ENCODE measurements around the gene TFG. TPM values are rescaled to one million over a fixed set of nuclear protein-coding genes. Genes with fewer than 3 reads are reported as not detected.

Gene TFG
- total and polyA plus RNA-seq, 2 experiments from 2014 or later = 87.6 to 88.5 TPM

DNA sequence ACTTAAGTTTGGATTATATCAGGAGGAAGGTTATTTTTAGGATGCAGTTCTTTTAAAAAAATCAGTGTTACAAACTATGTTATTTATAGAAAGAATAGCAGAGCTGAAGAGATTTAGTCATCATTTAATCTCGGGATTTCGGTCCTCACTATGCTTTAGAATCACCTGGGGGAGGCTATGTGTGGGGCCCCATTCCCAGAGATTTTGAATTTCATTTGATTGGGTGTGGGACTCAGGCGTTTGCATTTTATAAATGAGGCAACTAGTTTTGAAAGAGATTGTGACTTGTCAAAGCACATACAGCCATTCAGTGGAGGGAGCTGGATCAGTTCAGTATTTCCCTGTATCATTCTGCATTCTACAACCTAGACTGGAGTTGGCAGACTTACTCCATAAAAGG lies 36.8 kb downstream of the TFG start:
- H3K4me1 ChIP-seq (ENCODE audit: insufficient read depth) = peaks cover 17% of the 10 kb centered on the region
- peaks cover 4% of the 10 kb centered on the region; the same call in 1 of the 2 replicates for H3K79me2 ChIP-seq (replicated peaks; ENCODE audit: insufficient read depth)
- Mint-ChIP-seq H3K4me1 (peaks cover 12% of the 10 kb centered on the region), H3K36me3 (ENCODE audit: low read depth) (peaks cover 49% of the 10 kb centered on the region; the same call in 2 of the 3 replicates), H3K9me3 (no peaks in the 10 kb centered on the region), H3K4me3 (no peak overlapping the region), H3K27me3 (ENCODE audit: insufficient read depth, low read depth, poor library complexity) (no peaks in the 10 kb centered on the region), H3K27ac (peak overlapping the region; percentile 28; the same call in 1 of the 2 replicates)
- H3K9me2 ChIP-seq (ENCODE audit: insufficient read depth) = no peaks in the 10 kb centered on the region
- H3F3A ChIP-seq (replicated peaks; ENCODE audit: low read depth) = no peaks in the 10 kb centered on the region
- H3K4me3 ChIP-seq = no peak overlapping the region
- H3K36me3 ChIP-seq (ENCODE audit: insufficient read depth) = peaks cover 28% of the 10 kb centered on the region; the same call in 1 of the 2 replicates
- TF ChIP-seq CREB1 (CRISPR knock-in tag; IDR thresholded peaks at IDR 0.05; ENCODE audit: low read depth) (no peak), ZNF114 (CRISPR knock-in tag; IDR thresholded peaks at IDR 0.05) (no peak), EZH2phosphoT487 (IDR thresholded peaks at IDR 0.05; ENCODE audit: unreplicated experiment) (no peak), EZH2 (IDR thresholded peaks at IDR 0.05; ENCODE audit: low read depth, unreplicated experiment) (no peak), POLR2AphosphoS5 (IDR thresholded peaks at IDR 0.05; ENCODE audit: low read depth) (no peak)
- TF ChIP-seq, protein P1, sequence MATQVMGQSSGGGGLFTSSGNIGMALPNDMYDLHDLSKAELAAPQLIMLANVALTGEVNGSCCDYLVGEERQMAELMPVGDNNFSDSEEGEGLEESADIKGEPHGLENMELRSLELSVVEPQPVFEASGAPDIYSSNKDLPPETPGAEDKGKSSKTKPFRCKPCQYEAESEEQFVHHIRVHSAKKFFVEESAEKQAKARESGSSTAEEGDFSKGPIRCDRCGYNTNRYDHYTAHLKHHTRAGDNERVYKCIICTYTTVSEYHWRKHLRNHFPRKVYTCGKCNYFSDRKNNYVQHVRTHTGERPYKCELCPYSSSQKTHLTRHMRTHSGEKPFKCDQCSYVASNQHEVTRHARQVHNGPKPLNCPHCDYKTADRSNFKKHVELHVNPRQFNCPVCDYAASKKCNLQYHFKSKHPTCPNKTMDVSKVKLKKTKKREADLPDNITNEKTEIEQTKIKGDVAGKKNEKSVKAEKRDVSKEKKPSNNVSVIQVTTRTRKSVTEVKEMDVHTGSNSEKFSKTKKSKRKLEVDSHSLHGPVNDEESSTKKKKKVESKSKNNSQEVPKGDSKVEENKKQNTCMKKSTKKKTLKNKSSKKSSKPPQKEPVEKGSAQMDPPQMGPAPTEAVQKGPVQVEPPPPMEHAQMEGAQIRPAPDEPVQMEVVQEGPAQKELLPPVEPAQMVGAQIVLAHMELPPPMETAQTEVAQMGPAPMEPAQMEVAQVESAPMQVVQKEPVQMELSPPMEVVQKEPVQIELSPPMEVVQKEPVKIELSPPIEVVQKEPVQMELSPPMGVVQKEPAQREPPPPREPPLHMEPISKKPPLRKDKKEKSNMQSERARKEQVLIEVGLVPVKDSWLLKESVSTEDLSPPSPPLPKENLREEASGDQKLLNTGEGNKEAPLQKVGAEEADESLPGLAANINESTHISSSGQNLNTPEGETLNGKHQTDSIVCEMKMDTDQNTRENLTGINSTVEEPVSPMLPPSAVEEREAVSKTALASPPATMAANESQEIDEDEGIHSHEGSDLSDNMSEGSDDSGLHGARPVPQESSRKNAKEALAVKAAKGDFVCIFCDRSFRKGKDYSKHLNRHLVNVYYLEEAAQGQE (IDR thresholded peaks at IDR 0.05; ENCODE audit: unreplicated experiment) = no peak
- TF ChIP-seq, protein P2, sequence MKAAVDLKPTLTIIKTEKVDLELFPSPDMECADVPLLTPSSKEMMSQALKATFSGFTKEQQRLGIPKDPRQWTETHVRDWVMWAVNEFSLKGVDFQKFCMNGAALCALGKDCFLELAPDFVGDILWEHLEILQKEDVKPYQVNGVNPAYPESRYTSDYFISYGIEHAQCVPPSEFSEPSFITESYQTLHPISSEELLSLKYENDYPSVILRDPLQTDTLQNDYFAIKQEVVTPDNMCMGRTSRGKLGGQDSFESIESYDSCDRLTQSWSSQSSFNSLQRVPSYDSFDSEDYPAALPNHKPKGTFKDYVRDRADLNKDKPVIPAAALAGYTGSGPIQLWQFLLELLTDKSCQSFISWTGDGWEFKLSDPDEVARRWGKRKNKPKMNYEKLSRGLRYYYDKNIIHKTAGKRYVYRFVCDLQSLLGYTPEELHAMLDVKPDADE (IDR thresholded peaks at IDR 0.05) = no peak
- TF ChIP-seq, protein P3, sequence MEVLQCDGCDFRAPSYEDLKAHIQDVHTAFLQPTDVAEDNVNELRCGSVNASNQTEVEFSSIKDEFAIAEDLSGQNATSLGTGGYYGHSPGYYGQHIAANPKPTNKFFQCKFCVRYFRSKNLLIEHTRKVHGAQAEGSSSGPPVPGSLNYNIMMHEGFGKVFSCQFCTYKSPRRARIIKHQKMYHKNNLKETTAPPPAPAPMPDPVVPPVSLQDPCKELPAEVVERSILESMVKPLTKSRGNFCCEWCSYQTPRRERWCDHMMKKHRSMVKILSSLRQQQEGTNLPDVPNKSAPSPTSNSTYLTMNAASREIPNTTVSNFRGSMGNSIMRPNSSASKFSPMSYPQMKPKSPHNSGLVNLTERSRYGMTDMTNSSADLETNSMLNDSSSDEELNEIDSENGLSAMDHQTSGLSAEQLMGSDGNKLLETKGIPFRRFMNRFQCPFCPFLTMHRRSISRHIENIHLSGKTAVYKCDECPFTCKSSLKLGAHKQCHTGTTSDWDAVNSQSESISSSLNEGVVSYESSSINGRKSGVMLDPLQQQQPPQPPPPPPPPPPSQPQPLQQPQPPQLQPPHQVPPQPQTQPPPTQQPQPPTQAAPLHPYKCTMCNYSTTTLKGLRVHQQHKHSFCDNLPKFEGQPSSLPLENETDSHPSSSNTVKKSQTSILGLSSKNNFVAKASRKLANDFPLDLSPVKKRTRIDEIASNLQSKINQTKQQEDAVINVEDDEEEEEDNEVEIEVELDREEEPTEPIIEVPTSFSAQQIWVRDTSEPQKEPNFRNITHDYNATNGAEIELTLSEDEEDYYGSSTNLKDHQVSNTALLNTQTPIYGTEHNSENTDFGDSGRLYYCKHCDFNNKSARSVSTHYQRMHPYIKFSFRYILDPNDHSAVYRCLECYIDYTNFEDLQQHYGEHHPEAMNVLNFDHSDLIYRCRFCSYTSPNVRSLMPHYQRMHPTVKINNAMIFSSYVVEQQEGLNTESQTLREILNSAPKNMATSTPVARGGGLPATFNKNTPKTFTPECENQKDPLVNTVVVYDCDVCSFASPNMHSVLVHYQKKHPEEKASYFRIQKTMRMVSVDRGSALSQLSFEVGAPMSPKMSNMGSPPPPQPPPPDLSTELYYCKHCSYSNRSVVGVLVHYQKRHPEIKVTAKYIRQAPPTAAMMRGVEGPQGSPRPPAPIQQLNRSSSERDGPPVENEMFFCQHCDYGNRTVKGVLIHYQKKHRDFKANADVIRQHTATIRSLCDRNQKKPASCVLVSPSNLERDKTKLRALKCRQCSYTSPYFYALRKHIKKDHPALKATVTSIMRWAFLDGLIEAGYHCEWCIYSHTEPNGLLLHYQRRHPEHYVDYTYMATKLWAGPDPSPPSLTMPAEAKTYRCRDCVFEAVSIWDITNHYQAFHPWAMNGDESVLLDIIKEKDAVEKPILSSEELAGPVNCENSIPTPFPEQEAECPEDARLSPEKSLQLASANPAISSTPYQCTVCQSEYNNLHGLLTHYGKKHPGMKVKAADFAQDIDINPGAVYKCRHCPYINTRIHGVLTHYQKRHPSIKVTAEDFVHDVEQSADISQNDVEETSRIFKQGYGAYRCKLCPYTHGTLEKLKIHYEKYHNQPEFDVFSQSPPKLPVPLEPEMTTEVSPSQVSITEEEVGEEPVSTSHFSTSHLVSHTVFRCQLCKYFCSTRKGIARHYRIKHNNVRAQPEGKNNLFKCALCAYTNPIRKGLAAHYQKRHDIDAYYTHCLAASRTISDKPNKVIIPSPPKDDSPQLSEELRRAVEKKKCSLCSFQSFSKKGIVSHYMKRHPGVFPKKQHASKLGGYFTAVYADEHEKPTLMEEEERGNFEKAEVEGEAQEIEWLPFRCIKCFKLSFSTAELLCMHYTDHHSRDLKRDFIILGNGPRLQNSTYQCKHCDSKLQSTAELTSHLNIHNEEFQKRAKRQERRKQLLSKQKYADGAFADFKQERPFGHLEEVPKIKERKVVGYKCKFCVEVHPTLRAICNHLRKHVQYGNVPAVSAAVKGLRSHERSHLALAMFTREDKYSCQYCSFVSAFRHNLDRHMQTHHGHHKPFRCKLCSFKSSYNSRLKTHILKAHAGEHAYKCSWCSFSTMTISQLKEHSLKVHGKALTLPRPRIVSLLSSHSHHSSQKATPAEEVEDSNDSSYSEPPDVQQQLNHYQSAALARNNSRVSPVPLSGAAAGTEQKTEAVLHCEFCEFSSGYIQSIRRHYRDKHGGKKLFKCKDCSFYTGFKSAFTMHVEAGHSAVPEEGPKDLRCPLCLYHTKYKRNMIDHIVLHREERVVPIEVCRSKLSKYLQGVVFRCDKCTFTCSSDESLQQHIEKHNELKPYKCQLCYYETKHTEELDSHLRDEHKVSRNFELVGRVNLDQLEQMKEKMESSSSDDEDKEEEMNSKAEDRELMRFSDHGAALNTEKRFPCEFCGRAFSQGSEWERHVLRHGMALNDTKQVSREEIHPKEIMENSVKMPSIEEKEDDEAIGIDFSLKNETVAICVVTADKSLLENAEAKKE (CRISPR knock-in tag; IDR thresholded peaks at IDR 0.05) = no peak
- TF ChIP-seq, protein P4, sequence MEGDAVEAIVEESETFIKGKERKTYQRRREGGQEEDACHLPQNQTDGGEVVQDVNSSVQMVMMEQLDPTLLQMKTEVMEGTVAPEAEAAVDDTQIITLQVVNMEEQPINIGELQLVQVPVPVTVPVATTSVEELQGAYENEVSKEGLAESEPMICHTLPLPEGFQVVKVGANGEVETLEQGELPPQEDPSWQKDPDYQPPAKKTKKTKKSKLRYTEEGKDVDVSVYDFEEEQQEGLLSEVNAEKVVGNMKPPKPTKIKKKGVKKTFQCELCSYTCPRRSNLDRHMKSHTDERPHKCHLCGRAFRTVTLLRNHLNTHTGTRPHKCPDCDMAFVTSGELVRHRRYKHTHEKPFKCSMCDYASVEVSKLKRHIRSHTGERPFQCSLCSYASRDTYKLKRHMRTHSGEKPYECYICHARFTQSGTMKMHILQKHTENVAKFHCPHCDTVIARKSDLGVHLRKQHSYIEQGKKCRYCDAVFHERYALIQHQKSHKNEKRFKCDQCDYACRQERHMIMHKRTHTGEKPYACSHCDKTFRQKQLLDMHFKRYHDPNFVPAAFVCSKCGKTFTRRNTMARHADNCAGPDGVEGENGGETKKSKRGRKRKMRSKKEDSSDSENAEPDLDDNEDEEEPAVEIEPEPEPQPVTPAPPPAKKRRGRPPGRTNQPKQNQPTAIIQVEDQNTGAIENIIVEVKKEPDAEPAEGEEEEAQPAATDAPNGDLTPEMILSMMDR (conservative IDR thresholded peaks at IDR 0.05; ENCODE audit: low read depth in 2 of 2) = no peak
- ATAC-seq = no peak
- no peak overlapping the region for H3K27ac ChIP-seq (ENCODE audit: low read depth)
- no peaks in the 10 kb centered on the region; the same call in 1 of the 2 replicates for H4K20me1 ChIP-seq (replicated peaks; ENCODE audit: insufficient read depth)
- no peak overlapping the region for H3K4me2 ChIP-seq
- no peak for DNase-seq (ENCODE audit: low spot score)
- H3K27me3 ChIP-seq (ENCODE audit: insufficient read depth) = no peaks in the 10 kb centered on the region
- H2AFZ ChIP-seq = no peak overlapping the region
